Erythroblast (primary cell): Measurements from ENCODE around the gene GNAO1.

ENCODE experiments used
- DNase-seq, 2 experiments: peaks; one replicate each; lab custom pipeline; 2025; lab: John Stamatoyannopoulos, UW
- GATA1 ChIP-seq: IDR thresholded peaks from 2 replicates; pipeline ENCODE4 v1.6.1; 2011; ENCODE audit warnings: low read depth, mild to moderate bottlenecking, control low read depth, low read length, moderate library complexity
- POLR2A ChIP-seq: IDR thresholded peaks from 2 replicates; pipeline ENCODE4 v1.6.1; 2011; ENCODE audit warnings: mild to moderate bottlenecking, low read length

The GNAO1 gene

GRCh38 chr16:56331399-56331798 lies 140.1 kb downstream of the GNAO1 start:
- no peak for TF ChIP-seq POLR2A
- TF ChIP-seq GATA1: no peak
- DNase-seq: no peak

DNA sequence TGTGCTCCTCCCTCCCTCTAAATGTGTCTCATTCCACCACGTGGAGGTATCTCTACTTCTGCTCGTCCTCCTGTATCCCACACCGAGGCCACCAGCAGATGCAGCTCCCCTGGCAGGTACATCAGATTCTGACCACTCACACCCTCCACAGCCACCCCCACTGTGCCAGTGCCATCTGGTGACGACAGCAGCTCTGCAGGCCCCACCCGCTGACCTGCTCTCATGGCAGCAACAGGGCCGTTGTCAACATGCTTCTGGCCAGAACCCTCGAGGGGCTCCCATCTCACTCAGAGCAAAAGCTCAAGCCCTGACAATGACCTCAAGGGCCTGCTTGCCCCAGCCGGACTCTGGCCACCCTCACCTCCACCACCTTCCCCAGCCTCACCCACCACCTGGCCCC lies 140.6 kb downstream of the GNAO1 start:
- TF ChIP-seq GATA1 (no peak), POLR2A (no peak)
- no peak for DNase-seq

- DNase-seq: peak; percentile 77 to 80
- no peak for TF ChIP-seq GATA1
- TF ChIP-seq POLR2A: no peak
These were observed 141.3 kb downstream of the GNAO1 start for GRCh38 chr16:56332464-56333079.

DNA sequence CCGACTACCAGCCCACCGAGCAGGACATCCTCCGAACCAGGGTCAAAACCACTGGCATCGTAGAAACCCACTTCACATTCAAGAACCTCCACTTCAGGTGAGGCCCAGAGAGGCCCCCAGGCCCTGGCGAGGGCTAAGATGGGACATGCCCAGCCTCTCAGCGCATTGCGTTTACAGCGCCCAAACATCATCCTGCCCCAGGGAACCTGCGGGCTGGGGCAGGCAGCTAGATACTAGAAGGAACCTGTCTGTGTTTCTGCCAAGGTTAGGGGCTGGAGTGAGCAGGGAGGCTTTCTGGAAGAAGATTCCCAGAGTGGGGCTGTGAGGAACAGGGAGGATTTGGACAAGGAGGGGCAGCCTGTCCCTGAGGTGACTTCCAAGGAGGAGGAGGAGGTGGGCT lies 143.5 kb downstream of the GNAO1 start:
- DNase-seq: no peak
- TF ChIP-seq POLR2A (no peak), GATA1 (no peak)

DNA sequence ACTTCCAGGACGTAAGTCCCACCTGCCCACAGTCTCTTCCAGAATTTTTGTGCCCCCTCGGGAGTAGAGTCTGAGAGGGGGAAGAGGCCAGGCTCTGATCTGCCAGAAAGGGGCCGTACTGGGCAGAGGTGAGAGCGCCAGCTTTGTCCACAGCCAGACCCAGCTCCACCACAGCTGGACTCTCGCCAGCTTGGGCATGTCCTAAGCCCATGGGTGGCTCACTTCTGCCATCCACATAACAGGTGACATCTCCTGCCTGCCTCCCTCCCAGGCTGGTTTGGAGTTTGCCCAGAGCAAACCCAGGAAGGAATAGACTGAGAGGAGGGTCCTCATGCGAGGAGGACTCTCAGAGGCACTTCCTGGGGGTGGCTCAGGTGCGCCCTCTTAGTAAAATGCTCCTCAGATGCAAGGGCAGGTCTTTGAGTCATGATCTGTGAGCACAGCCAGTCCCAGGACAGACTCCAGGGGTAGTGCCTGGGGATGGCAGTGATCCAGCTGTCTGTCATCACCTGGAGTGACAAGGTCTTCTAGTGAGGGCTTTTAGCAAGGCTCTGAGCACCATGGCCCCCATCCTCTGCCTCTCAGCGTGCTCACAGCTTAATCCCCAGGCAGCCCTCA lies 144.9 kb downstream of the GNAO1 start:
- TF ChIP-seq GATA1 (no peak), POLR2A (no peak)
- no peak for DNase-seq

DNA sequence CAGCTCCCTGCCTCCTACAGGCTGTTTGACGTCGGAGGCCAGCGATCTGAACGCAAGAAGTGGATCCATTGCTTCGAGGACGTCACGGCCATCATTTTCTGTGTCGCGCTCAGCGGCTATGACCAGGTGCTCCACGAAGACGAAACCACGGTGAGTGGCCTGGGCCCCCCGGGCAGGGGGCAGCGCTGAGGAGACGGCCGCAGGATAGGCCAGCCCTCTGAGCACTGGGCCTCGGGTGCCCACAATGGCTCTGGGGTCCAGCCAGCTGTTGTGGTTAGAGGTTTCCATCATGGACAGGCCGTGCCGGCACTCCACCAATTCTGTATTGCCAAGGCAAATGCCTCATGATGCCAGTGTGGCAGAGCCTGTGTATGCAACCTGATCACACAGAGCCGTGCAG lies 145.4 kb downstream of the GNAO1 start:
- TF ChIP-seq GATA1 (no peak), POLR2A (no peak)
- no peak for DNase-seq

DNA sequence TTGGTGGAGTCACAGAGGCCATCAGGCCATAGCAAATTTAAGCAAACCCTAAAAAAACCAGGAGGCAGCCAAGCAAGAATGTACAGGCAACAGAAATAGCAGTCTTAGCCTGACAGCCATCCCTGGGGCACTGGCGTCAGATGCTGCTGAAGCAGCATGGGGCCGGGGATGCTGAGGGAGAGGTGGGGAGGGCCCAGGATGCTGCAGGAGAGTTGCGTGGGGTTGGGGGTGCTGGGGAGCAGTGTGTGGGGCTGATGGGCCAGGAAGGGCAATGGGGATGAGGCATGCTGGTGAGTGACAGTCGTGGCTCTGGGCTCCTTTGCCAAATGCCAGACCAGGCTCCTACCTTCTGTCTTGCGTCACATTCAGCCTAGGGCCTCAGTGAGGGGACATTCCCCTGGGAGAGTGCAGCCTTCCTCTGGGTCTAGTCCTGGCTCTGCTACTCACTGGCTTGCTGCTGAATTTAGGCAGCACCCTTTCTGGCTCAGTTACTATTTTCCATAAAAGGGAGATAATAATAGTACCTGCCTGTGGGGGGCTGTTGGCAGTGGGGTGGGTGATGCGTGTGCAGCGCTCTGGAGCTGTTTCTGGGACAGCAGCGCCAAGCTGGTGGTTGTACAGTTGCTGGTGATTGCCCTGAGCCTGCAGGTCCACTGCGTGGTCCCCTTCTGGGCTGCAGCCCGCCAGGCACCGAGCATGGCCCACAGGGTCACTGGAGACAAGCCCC lies 146.0 kb downstream of the GNAO1 start:
- DNase-seq: no peak
- TF ChIP-seq POLR2A: no peak
- no peak for TF ChIP-seq GATA1

DNA sequence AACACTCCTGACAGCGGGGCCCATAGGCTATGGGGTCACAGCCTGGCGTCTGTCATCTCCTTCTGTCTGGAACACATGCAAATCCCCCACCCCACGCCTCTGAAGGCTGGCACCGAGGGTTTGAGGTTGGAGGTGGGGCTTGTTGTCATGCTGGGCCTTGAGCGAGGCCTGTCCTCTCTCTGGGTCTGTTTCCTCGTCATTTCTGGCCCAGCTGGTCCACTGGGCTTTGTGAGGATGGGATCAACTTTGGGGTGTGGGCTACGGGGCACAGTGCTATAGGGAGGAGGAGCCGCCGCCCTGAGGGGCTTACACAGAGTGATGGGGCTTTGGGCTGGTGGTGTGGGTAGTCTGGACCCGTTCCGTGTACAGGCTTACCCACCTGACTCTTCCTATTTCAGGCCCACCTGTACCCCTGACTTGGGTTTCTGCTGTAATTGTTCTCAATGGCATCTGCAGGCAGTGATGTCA lies 146.6 kb downstream of the GNAO1 start:
- TF ChIP-seq GATA1 (no peak), POLR2A (no peak)
- DNase-seq: no peak

GRCh38 chr16:56338566-56339318 lies 147.5 kb downstream of the GNAO1 start:
- TF ChIP-seq GATA1 (no peak), POLR2A (no peak)
- no peak for DNase-seq

DNA sequence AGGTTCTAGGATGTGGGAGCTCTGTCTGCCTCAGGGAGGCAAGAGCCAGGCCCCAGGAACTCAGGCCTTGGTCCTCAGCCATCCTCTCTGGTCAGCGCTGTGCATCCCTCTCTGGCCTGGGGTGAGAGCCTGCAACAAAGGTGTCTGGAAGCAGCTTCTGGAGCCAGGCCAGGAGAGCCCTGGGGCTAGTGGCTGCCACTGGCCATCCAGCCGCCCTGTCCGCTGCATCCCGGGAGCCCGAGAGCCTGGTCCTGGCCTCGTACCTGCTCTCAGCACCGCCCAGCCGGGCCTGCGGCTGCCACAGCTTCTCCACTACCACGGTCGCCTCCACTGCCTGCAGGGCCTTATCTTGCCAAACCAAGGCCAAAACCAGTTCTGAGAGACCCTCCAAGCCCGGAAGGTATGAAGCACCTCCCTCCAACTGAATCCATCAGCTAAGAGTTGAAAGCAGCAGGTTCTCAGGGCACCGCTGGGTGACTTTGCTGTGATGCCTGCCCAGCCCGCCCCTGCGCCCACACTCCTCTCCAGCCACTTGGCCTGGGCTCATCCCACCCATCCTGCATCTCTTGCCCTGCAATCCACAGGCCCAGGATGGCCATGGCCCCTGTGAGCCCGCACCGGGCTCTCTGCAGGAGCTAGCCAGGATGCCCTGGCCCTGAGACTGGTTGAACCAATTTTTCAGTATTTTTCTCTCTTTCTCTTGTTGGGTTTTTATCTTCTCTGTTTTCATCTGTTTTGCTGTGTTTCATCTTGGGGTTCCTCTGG lies 148.3 kb downstream of the GNAO1 start:
- no peak for DNase-seq
- TF ChIP-seq POLR2A (no peak), GATA1 (no peak)

GRCh38 chr16:56340416-56340815 lies 149.1 kb downstream of the GNAO1 start:
- TF ChIP-seq GATA1 (no peak), POLR2A (no peak)
- no peak for DNase-seq

- TF ChIP-seq POLR2A (no peak), GATA1 (no peak)
- DNase-seq: no peak
These were observed 149.6 kb downstream of the GNAO1 start for GRCh38 chr16:56340864-56341365.
